ENCODE results near the gene C18orf63. TPM values are rescaled to one million over a fixed set of nuclear protein-coding genes. Genes with fewer than 3 reads are reported as not detected.

The C18orf63 gene
- total and polyA plus RNA-seq, 2 donors: under 0.01 to 0.09 TPM

- WGBS: 92% methylated on average over 9 of the region's 9 CpGs
- H3K36me3 ChIP-seq (ENCODE audit: control insufficient read depth in 2 of 2, insufficient read depth in 2 of 2, low read length in 1 of 2): no peaks in the 10 kb centered on the region
- no peaks in the 10 kb centered on the region for H3K27me3 ChIP-seq (ENCODE audit: control insufficient read depth in 2 of 2, insufficient read depth in 1 of 2, low read length in 1 of 2)
- H3K4me1 ChIP-seq (ENCODE audit: control insufficient read depth in 2 of 2, insufficient read depth in 2 of 2, low read length in 2 of 2): no peaks in the 10 kb centered on the region
- H3K27ac ChIP-seq (ENCODE audit: low read depth in 1 of 2, low read length in 1 of 2): no peak overlapping the region
- no peaks in the 10 kb centered on the region for H3K9me3 ChIP-seq (ENCODE audit: control insufficient read depth in 2 of 2, insufficient read depth in 1 of 2, low read length in 1 of 2)
- DNase-seq (ENCODE audit: low read depth in 6 of 9, low spot score in 9 of 9): no peak
- H3K4me3 ChIP-seq (ENCODE audit: low read length in 2 of 2): no peak overlapping the region
Measured at GRCh38 chr18:74402806-74403433, 87.3 kb downstream of the C18orf63 start.

DNA sequence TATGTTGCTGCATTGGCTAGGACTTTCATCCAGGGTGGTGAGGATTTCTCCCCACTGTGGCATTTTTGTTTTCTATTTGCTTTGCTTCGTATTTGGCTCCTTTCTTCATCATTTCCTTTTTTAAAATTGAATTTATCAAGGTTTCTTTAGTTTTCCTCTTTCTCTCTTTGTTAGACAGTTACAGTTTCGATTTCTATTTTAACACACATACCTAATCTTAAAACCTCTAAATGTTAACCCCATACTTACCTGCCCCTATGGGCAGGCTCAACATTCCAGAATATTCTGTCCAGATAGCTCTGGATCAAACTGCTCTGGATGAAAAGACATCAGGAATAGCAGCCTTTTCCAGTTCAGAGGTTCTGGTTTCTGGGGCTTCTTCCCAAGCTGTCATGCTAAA lies 92.2 kb downstream of the C18orf63 start:
- Histone ChIP-seq H3K9me3 (ENCODE audit: control insufficient read depth in 2 of 2, insufficient read depth in 1 of 2, low read length in 1 of 2) (no peaks in the 10 kb centered on the region), H3K36me3 (ENCODE audit: control insufficient read depth in 2 of 2, insufficient read depth in 2 of 2, low read length in 1 of 2) (no peaks in the 10 kb centered on the region), H3K27me3 (ENCODE audit: control insufficient read depth in 2 of 2, insufficient read depth in 1 of 2, low read length in 1 of 2) (no peaks in the 10 kb centered on the region), H3K4me1 (ENCODE audit: control insufficient read depth in 2 of 2, insufficient read depth in 2 of 2, low read length in 2 of 2) (peaks cover 4 to 15% of the 10 kb centered on the region in 2 donors), H3K4me3 (ENCODE audit: low read length in 2 of 2) (no peak overlapping the region), H3K27ac (ENCODE audit: low read depth in 1 of 2, low read length in 1 of 2) (no peak overlapping the region)
- no peak for DNase-seq (ENCODE audit: low read depth in 6 of 9, low spot score in 9 of 9)
- 7% methylated on average over 2 of the region's 2 CpGs for WGBS

Other genes with a start within 250 kb of the C18orf63 start
- gene FBXO15, start 168.0 kb upstream of the C18orf63 start, total RNA-seq: 5.1 TPM
- 9.5 TPM for gene FBXO15, start 168.0 kb upstream of the C18orf63 start, polyA plus RNA-seq
- gene TIMM21, start 167.3 kb upstream of the C18orf63 start, total RNA-seq: 34.5 TPM
- 19.7 TPM for gene TIMM21, start 167.3 kb upstream of the C18orf63 start, polyA plus RNA-seq
- gene CYB5A, start 23.9 kb upstream of the C18orf63 start, total RNA-seq: 52.9 TPM
- 86.2 TPM for gene CYB5A, start 23.9 kb upstream of the C18orf63 start, polyA plus RNA-seq
- 0.42 TPM for gene DIPK1C, start 141.5 kb downstream of the C18orf63 start, total RNA-seq
- 26.4 TPM for gene DIPK1C, start 141.5 kb downstream of the C18orf63 start, polyA plus RNA-seq
- 55.2 TPM for gene CNDP2, start 180.5 kb downstream of the C18orf63 start, total RNA-seq
- 129 TPM for gene CNDP2, start 180.5 kb downstream of the C18orf63 start, polyA plus RNA-seq
- 0.09 TPM for gene CNDP1, start 218.7 kb downstream of the C18orf63 start, total RNA-seq
- gene CNDP1, start 218.7 kb downstream of the C18orf63 start, polyA plus RNA-seq: 0.64 TPM